ENCODE results near the gene HDDC3. TPM values are rescaled to one million over a fixed set of nuclear protein-coding genes. Genes with fewer than 3 reads are reported as not detected.

HDDC3 gene
- total RNA-seq, 1 experiment from 2014 or later: 13.3 TPM

DNA sequence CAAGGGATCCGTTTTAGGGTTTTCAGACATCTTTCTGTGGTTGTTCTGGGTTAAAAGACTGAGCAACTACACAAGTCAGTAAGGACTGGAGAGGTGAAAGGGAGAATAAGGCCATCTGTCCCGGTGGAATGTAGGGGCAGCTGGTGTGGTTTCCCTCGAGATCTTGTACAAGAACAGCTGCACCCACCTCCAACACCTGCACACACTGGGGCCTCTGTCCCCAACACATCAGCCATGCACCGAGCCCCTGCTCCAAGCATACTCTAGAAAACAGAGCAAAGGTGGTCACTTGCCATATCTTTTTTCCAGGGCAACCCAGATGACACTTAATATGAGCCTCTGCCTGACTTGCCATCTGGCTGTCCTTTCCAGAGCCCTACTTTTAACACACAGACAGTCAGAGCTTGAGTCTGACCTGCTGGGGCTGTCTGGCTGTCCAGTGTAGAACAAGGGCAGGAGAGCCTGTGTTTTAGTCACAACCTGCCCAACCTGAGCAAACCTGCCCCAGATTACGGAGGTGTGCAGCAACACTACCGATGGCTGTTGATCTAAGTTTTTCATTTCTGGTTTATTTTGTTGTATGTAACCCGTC is 17.0 kb downstream of the HDDC3 start:
- Histone ChIP-seq H3T11ph (ENCODE audit: low read length) (no peak overlapping the region), H2BK15ac (ENCODE audit: low read depth, low read length) (no peak overlapping the region), H2AK5ac (ENCODE audit: insufficient read length, low read length) (no peak overlapping the region), H3K27ac (ENCODE audit: insufficient read length, low read depth, low read length) (no peak overlapping the region), H3K4me2 (ENCODE audit: insufficient read depth, insufficient read length, low read length) (no peak overlapping the region), H3K9ac (ENCODE audit: extremely low read depth, insufficient read length, low read length) (no peak overlapping the region), H4K20me1 (ENCODE audit: control insufficient read depth, insufficient read depth, insufficient read length) (no peaks in the 10 kb centered on the region), H2AFZ (ENCODE audit: low read length) (no peak overlapping the region), H3K14ac (ENCODE audit: insufficient read depth, low read length) (no peak overlapping the region), H3K4me1 (ENCODE audit: insufficient read depth, low read length) (no peaks in the 10 kb centered on the region), H2BK20ac (ENCODE audit: low read depth, low read length, poor library complexity, severe bottlenecking) (no peak overlapping the region), H3K4ac (ENCODE audit: low read depth, low read length) (no peak overlapping the region), H4K5ac (ENCODE audit: insufficient read length, low read depth, low read length) (no peak overlapping the region), H3K9me3 (ENCODE audit: control insufficient read depth, low read depth, low read length) (no peaks in the 10 kb centered on the region), H3K23ac (ENCODE audit: insufficient read length, low read depth, low read length) (no peak overlapping the region), H4K8ac (replicated peaks; ENCODE audit: insufficient read length, low read depth, low read length) (no peak overlapping the region), H3K18ac (ENCODE audit: insufficient read length, low read depth, low read length) (no peak overlapping the region), H4K91ac (ENCODE audit: insufficient read length, low read depth, low read length) (no peak overlapping the region), H3K23me2 (ENCODE audit: insufficient read length, low read depth, low read length, poor library complexity, severe bottlenecking) (no peaks in the 10 kb centered on the region), H2BK120ac (ENCODE audit: low read depth, low read length, poor library complexity, severe bottlenecking) (no peak overlapping the region), H2BK5ac (ENCODE audit: insufficient read length, low read length) (no peak overlapping the region), H3K79me2 (ENCODE audit: insufficient read depth, low read length) (no peaks in the 10 kb centered on the region), H2BK12ac (ENCODE audit: insufficient read length, low read depth, low read length) (no peak overlapping the region), H3K56ac (ENCODE audit: insufficient read length, low read depth, low read length) (no peak overlapping the region), H3K79me1 (ENCODE audit: insufficient read depth, low read depth, low read length, poor library complexity, severe bottlenecking) (no peaks in the 10 kb centered on the region), H3K27me3 (ENCODE audit: insufficient read depth, low read length) (no peaks in the 10 kb centered on the region)
- H3K4me1 Mint-ChIP-seq: peaks cover 3 to 8% of the 10 kb centered on the region in 2 experiments; a peak in 2 of 4 replicates
- peaks cover 5 to 61% (median 18%) of the 10 kb centered on the region in 3 experiments; a peak in 6 of 7 replicates for H3K36me3 Mint-ChIP-seq (ENCODE audit: insufficient read depth in 1 of 3, low read depth in 3 of 3)
- no peak overlapping the region for H3K4me3 Mint-ChIP-seq
- no peaks in the 10 kb centered on the region for H3K27me3 Mint-ChIP-seq (ENCODE audit: low read depth)
- no peaks in the 10 kb centered on the region for H3K9me3 Mint-ChIP-seq
- no peak for DNase-seq
- TF ChIP-seq, protein P1, sequence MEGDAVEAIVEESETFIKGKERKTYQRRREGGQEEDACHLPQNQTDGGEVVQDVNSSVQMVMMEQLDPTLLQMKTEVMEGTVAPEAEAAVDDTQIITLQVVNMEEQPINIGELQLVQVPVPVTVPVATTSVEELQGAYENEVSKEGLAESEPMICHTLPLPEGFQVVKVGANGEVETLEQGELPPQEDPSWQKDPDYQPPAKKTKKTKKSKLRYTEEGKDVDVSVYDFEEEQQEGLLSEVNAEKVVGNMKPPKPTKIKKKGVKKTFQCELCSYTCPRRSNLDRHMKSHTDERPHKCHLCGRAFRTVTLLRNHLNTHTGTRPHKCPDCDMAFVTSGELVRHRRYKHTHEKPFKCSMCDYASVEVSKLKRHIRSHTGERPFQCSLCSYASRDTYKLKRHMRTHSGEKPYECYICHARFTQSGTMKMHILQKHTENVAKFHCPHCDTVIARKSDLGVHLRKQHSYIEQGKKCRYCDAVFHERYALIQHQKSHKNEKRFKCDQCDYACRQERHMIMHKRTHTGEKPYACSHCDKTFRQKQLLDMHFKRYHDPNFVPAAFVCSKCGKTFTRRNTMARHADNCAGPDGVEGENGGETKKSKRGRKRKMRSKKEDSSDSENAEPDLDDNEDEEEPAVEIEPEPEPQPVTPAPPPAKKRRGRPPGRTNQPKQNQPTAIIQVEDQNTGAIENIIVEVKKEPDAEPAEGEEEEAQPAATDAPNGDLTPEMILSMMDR (conservative IDR thresholded peaks at IDR 0.05): no peak
- peak overlapping the region in 1 of 3 experiments; percentile 94; a peak in 3 of 7 replicates for H3K27ac Mint-ChIP-seq
- WGBS (ENCODE audit: extremely low coverage, insufficient read length, low lambda C conversion rate): no CpG with 5 or more reads among the region's 7 CpGs
